ENCODE data around the gene NEFH.
"Not testable (repeated sequence)": the region's sequence is repeated elsewhere in the genome, so short reads cannot be mapped to it uniquely, and the experiment has no call there.

Gene NEFH

GRCh38 chr22:29461263-29461662 lies 18.8 kb upstream of the NEFH start:
- no peak for DNase-seq (ENCODE audit: low read depth)

- DNase-seq (ENCODE audit: low read depth) = no peak
Measured at GRCh38 chr22:29463629-29464028, 16.4 kb upstream of the NEFH start.

GRCh38 chr22:29464581-29464980 lies 15.4 kb upstream of the NEFH start:
- DNase-seq (ENCODE audit: low read depth) = no peak

- no peak for DNase-seq (ENCODE audit: low read depth)
Measured at GRCh38 chr22:29469755-29470154, 10.3 kb upstream of the NEFH start.

GRCh38 chr22:29470159-29470855 lies 9.7 kb upstream of the NEFH start:
- DNase-seq (ENCODE audit: low read depth) = no peak

- DNase-seq (ENCODE audit: low read depth) = no peak
Measured at GRCh38 chr22:29473001-29473400, 7.0 kb upstream of the NEFH start.

- no peak for DNase-seq (ENCODE audit: low read depth)
Measured at GRCh38 chr22:29475550-29475949, 4.5 kb upstream of the NEFH start.

- DNase-seq (ENCODE audit: low read depth) = no peak
Measured at GRCh38 chr22:29476116-29476515, 3.9 kb upstream of the NEFH start.

GRCh38 chr22:29477723-29478318 lies 2.2 kb upstream of the NEFH start:
- DNase-seq (ENCODE audit: low read depth) = no peak

GRCh38 chr22:29478326-29479276 lies 1.4 kb upstream of the NEFH start:
- DNase-seq (ENCODE audit: low read depth) = no peak

- no peak for DNase-seq (ENCODE audit: low read depth)
Measured at GRCh38 chr22:29480262-29480511, 169 bp downstream of the NEFH start.

- DNase-seq (ENCODE audit: low read depth) = no peak
Measured at GRCh38 chr22:29480512-29481264, 670 bp downstream of the NEFH start.

GRCh38 chr22:29481265-29482000 lies 1.4 kb downstream of the NEFH start:
- DNase-seq (ENCODE audit: low read depth) = no peak

- no peak for DNase-seq (ENCODE audit: low read depth)
Measured at GRCh38 chr22:29482253-29482652, 2.2 kb downstream of the NEFH start.

GRCh38 chr22:29482726-29483125 lies 2.7 kb downstream of the NEFH start:
- no peak for DNase-seq (ENCODE audit: low read depth)

- no peak for DNase-seq (ENCODE audit: low read depth)
Measured at GRCh38 chr22:29483254-29483653, 3.2 kb downstream of the NEFH start.

- DNase-seq (ENCODE audit: low read depth) = no peak
Measured at GRCh38 chr22:29484642-29485041, 4.6 kb downstream of the NEFH start.

- no peak for DNase-seq (ENCODE audit: low read depth)
Measured at GRCh38 chr22:29485448-29485847, 5.4 kb downstream of the NEFH start.

GRCh38 chr22:29487426-29487986 lies 7.5 kb downstream of the NEFH start:
- no peak for DNase-seq (ENCODE audit: low read depth)

- DNase-seq (ENCODE audit: low read depth) = not testable (repeated sequence)
Measured at GRCh38 chr22:29489127-29489780, 9.2 kb downstream of the NEFH start.

- DNase-seq (ENCODE audit: low read depth) = no peak
Measured at GRCh38 chr22:29491012-29491411, 11.0 kb downstream of the NEFH start.

All from GM04503 (cell line).